GM18868 (cell line): ENCODE measurements around the gene CD48.

Experiments
- ATAC-seq: cut with Tn5 transposase; IDR thresholded peaks from one replicate; pipeline ENCODE4 v1.9.1; 2021; ENCODE audit warnings: mild to moderate bottlenecking, moderate library complexity; ENCODE audit not compliant: unreplicated experiment

The CD48 gene

DNA sequence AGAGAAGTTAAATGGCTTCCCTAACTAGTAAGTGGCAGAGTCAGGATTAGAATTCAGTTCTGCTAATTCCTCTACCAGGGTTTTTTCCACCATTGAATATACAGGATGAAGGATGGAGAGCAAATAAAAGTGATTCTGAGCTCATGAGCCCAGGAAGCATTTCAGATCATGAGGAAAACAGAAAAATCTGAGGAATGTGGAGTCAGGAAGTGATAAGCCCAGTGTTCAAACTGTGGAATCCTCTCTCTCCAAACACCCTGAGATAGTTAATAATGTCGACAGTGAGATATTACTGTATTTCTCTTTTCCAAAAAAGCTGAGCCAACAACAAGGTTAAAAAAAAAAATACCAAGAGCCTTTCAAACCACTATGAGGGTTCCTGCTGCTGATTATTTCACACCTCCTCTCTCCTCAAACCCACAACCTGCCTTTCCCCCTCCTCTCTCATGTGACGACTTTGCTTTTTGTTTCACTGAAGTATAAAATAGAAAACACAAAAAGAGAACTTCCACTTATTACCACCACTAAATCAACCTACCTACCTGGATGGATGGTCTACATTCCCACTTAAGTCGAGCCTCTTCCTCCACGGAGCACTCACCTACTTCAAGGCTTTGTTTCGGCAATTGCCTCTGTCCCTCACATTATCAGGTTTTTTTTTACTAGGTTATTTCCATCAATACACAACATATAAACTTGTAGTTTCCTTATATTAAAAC is 73.6 kb downstream of the CD48 start:
- peak; percentile 23 for ATAC-seq

DNA sequence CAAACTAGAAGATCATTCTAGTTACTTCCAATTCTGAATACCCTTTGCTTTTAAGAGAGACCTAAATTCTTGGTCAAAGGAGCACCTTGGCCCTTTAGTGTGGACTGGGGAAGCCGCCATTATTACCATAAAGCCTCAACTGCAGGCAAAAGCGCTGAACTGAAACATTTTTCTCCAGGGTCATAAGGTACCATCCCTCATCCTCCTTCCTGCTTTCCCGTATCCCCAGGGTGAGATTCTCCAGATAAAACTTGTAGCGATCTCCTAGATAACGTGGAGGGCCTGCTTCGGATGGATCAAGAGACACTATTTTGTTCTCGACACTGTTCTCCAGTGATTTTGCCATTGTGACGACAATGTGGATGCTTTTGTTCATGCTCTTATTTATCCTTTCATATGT is 74.6 kb downstream of the CD48 start:
- no peak for ATAC-seq

DNA sequence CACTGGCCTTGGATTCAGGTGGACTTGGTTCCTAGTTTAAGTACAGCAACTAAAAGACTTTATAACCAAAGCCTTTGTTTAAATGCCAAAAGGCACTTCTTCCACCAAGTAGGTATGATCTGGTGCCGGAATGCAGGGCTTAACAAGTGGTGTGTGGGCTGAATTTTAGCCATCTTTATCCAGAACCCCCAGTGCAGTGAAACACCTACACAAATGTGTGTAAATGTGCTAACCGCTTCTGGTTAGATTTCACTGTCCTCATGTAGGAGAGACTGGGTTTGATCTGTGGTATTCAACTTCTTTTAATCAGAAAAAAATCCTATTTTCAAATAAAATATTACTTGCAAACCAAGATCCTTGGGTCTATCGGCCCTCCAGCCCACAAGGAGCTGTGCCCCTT is 75.1 kb downstream of the CD48 start:
- no peak for ATAC-seq

DNA sequence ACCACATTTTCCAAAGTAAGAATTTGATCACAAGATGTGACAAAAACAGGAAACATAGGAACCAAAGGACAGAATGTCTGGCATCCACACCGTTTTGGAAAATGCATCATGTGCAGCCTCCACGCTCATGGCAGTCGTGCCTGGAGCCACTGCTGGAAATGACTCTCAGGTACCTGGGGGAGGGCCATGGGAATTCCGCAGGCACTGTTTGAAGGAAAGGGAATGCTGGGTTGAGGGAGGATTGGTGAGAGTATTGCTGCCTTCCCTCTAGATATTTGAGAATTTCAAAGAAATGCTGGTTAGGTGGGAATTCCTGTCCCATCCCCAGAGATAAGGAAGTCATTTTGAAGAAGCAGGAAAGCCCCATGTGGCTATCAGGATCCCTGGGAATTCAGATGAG is 75.5 kb downstream of the CD48 start:
- ATAC-seq: no peak

DNA sequence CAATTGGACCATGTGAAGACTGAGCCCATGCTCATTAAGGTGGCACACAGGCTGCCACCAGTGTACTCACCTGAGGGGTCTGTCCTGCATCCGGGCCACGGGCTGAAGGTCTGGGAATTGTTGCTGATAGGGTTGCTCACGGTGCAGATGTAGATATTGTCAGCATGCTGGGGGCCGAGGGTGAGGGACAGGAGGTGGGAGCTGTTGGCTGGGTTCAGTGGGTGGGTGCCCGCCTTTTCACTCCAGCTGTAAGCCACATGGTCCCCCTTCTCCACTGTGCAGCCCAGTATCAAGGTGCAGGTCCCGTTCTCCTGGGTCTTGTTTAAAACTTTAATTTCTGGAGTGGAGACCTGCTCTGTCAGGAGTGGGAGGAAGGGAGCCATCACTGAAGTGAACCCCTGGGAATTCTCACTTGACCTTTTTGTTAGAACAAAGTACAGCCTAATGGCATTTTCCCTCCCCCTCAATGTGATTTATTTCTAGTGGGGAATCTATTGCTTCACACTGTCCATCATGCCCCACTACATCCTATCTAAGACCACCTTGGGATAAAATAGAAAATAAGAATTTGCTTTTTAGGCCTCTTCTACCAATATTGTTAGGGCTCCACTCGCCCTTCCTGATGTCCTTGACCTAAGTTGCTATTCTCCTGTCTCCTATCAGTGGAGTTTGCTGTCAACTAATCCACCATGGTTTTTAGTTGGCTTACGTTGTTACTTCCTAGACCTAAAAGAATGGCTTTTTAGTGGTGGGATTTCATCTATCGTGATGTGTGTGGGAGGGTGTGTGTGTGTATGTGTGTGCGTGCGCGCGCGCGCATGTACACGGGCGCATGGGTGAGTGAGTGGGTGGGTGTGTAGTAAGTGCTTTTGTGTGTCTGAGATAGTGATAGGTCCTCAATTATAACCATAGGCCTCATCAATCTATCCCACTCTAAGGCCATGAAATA is 76.8 kb downstream of the CD48 start:
- ATAC-seq: no peak

DNA sequence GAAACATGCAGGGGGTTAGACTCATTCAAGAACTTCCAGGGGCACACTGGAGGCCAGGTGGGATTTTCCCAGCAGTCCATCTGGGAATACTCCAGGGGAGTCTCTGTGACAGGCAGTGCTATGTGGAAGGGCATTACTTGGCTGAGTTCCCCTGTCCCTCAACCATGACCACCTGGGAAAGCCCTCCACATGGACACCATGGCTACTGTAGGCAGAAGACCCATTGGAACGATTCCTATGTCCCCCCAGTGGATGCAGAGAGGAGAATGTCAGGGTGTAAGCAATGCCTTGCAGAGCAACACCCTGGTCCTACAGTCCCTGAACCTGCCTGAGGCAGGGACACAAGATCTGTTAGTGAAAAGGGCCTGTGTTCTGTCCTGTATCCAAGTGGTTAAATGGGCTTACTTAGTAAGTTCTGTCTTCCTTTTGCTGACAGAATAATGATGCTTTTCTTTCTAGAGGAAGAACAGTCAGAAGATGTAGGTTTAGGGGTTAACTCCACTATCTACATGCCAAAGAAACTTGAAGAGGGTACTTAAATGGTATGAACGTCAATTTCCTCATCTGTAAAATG is 78.2 kb downstream of the CD48 start:
- no peak for ATAC-seq

DNA sequence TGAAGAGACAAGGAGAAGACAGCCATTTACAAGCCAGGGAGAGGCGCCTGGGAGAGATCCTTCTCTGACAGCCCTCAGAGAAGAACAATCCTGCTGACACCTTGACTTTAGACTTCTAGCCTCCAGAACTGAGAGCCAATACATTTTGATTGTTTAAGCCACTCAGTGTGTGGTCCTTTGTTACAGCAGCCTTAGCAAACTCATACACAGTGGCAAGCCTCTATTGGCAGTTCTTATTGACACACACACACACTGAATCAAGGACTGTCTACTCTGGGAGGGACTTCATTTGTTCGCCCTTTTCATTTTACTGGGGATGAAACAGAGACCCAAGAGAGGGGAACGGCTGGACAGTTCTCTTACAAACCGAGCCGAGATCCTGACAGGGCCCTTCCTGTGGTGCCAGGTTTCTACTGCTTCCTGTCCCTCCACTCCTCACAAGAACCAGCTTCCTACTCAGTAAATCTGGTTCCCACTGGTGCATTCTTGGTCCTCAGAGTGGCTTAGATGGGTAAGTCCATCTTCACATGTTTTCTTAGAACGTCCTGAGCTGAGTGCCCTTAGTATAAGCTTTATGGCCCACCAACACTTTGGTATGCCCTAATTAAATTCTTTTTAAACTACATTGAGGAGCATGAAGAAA is 79.5 kb downstream of the CD48 start:
- ATAC-seq: no peak

DNA sequence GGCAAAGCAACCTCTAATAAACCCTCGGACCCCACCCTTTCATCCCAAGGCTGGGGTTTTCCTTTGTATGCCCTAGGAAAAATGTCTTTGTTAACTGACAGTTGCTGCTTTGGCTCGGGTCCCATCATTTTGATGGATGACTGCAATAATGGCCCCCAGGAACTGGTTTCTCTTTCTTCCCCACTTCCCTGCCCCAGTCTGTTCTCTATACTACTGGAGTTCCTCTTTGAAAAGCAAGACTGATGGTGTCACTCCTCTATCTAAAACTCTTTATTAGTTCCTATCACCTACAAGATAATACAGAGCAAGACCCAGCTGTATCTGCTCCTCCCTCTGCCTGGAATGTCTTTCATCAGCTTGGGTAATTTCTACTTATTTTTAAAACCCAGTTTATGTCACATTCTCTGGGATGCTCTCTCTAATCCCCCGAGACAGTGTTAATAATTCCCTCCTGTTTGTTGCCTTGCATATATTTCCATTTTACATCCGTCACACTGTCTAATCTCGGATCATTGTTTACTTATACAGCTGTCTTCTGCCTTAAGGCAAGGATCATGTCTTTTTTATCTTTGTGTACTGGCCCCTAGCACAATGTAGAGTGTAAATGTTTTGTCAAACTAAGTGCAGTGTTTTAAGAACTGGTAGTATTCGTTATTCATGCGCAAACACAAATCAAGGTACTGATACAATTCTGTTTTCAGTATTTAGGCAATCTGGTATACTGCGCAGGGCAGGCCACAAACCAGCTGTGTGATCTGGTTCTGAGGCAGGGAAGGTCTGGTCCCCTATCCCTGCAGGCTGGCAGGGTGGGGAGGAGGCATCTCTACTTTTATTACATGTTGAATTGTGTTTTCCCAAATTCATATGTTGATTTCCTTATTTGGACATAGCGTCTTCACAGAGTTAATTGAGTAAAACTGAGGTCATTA is 80.8 kb downstream of the CD48 start:
- ATAC-seq: no peak

DNA sequence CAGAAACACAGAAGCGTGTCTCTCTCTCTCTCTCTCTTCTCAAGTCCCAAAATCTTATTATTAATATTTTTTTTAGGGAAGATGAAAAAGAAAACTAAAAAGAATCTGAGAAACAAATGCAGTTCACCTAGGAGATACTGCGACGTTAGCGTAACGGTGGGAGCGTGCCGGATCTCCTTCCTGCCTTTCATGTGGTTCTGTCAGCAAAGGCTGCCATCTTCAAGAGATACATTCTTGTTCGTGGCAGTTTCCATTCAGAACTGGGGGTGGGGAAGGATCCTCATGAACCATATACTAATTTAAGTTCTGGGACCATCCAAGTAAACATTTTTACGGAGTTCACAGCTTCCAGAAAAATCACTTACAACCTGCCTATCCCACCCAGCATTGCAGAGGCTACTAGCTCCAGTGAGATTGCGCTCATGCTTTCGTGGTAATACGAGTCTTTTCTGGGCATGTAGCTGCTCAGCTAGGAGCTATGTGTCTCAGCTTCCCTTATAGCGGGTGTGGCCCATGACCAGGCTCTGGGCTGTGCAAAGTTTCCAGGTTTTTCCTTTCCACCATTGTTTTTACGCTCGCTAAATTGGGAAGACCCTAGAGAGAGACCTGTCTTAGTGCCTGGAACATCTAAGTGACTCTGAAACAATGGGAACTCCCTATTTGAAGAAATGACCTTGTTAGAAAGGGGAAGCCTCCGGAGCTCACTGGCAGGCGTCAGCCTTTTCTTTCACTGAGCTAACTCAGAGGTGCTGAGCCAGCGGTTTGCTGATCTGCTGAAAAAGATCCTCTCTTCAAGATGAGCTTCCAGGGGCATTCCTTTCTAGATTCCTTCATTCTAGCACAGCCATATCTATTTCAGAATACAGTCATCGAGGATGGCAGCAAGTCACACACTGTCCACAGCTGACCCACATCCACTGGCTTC is 82.1 kb downstream of the CD48 start:
- no peak for ATAC-seq

DNA sequence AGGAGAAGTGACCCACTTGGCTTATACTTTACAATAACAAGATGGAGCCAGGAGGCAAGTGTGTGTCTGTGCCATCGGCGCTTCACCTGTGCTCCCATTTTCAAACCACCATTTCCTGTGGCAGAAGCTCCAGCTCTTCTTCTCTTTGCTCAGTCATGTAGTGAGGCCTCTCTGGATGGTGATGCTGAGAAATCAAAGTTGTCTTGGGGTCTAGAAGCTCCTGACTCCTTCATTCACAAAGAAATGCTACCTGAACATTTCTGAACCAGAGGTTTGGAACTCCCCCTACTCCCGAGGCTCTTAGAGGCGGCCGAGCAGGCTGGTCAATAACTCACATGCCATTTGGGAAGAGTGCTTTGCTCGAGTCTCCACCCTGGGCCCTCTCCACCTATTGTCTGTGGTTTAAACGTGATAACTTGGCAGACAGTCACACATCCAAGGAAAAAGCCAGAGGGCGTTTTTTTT is 82.8 kb downstream of the CD48 start:
- ATAC-seq: no peak
